Smooth muscle cell (in vitro differentiated cells): Measurements from ENCODE around the gene PPP1R3D. TPM values are rescaled to one million over a fixed set of nuclear protein-coding genes. Genes with fewer than 3 reads are reported as not detected.

ENCODE experiments used
- DNase-seq: peaks from one replicate; lab custom pipeline; 2025; ENCODE audit not compliant: unreplicated experiment; lab: John Stamatoyannopoulos, UW
- H2AFZ ChIP-seq: fragments of 200-600 bp; sonication (generic); 2 replicates; pipeline ENCODE4 v1.6.0; 2016; ENCODE audit warnings: antibody characterized with exemption, low read depth, mild to moderate bottlenecking
- H3F3A ChIP-seq: fragments of 200-600 bp; sonication (generic); 2 replicates; pipeline ENCODE4 v1.6.0; 2017; ENCODE audit warnings: antibody characterized with exemption, low read depth
- H3K27ac ChIP-seq: fragments of 200-600 bp; sonication (generic); 2 replicates; pipeline ENCODE4 v1.5.1; 2016; ENCODE audit warnings: low read depth, mild to moderate bottlenecking
- H3K27me3 ChIP-seq: fragments of 200-600 bp; sonication (generic); 2 replicates; pipeline ENCODE4 v1.6.1; 2016; ENCODE audit warnings: low read depth, mild to moderate bottlenecking
- H3K36me3 ChIP-seq: fragments of 200-600 bp; sonication (generic); 2 replicates; pipeline ENCODE4 v1.5.1; 2016; ENCODE audit warnings: low read depth
- H3K4me1 ChIP-seq: fragments of 200-600 bp; sonication (generic); 2 replicates; pipeline ENCODE4 v1.5.1; 2016; ENCODE audit warnings: low read depth
- H3K4me2 ChIP-seq: fragments of 200-600 bp; sonication (generic); 2 replicates; pipeline ENCODE4 v1.6.0; 2016; ENCODE audit warnings: mild to moderate bottlenecking
- H3K4me3 ChIP-seq: fragments of 200-600 bp; sonication (generic); 2 replicates; pipeline ENCODE4 v1.5.1; 2016; ENCODE audit warnings: mild to moderate bottlenecking
- H3K79me2 ChIP-seq: fragments of 200-600 bp; sonication (generic); 2 replicates; pipeline ENCODE4 v1.6.0; 2016; ENCODE audit warnings: low read depth, mild to moderate bottlenecking
- H3K9ac ChIP-seq: fragments of 200-600 bp; sonication (generic); 2 replicates; pipeline ENCODE4 v1.6.0; 2016; ENCODE audit warnings: low read depth
- H3K9me3 ChIP-seq: fragments of 200-600 bp; sonication (generic); replicated peaks from 2 replicates; pipeline ENCODE4 v1.5.1; 2016; ENCODE audit warnings: low read depth
- H4K20me1 ChIP-seq: fragments of 200-600 bp; sonication (generic); 2 replicates; pipeline ENCODE4 v1.6.0; 2016; ENCODE audit warnings: low read depth
- CTCF ChIP-seq: fragments of 200-600 bp; sonication (generic); IDR thresholded peaks from 2 replicates; pipeline ENCODE4 v1.5.1; 2017; ENCODE audit warnings: borderline replicate concordance, mild to moderate bottlenecking, antibody characterized with exemption; ENCODE audit not compliant: insufficient read depth, poor library complexity, severe bottlenecking
- WGBS: methylation state at CpG from one replicate; pipeline ENCODE4 v1.1.7; 2016; ENCODE audit warnings: low lambda C conversion rate; 5-methylcytosine and 5-hydroxymethylcytosine counted together
- polyA plus RNA-seq: library from polyadenylated mRNA; unstranded; fragments of >200 nt; fragmentation: Nextera tagmentation; extraction: Ambion mirVana; gene quantifications from 2 replicates; pipeline ENCODE4 v1.2.1, GENCODE V29; 2016
- total RNA-seq: library from RNA; depleted of rRNA; stranded (reverse); fragments of >200 nt; gene quantifications from 2 replicates; pipeline ENCODE4 v1.2.3, GENCODE V29; 2014

PPP1R3D gene
- total and polyA plus RNA-seq, 2 experiments from 2014 or later = 1.9 to 5.1 TPM

- no peak for DNase-seq
- Histone ChIP-seq H3K4me2 (no peak overlapping the region), H3K79me2 (no peaks in the 10 kb centered on the region), H3K4me1 (no peaks in the 10 kb centered on the region), H3K36me3 (no peaks in the 10 kb centered on the region), H4K20me1 (no peaks in the 10 kb centered on the region), H3F3A (no peaks in the 10 kb centered on the region), H3K9me3 (no peaks in the 10 kb centered on the region), H3K4me3 (no peak overlapping the region), H3K9ac (no peak overlapping the region), H3K27me3 (no peaks in the 10 kb centered on the region), H2AFZ (no peak overlapping the region), H3K27ac (no peak overlapping the region)
- TF ChIP-seq CTCF = no peak
- 87% methylated on average over 3 of the region's 3 CpGs for WGBS
These were observed 45.8 kb upstream of the PPP1R3D start for GRCh38 chr20:59985864-59986263.

DNA sequence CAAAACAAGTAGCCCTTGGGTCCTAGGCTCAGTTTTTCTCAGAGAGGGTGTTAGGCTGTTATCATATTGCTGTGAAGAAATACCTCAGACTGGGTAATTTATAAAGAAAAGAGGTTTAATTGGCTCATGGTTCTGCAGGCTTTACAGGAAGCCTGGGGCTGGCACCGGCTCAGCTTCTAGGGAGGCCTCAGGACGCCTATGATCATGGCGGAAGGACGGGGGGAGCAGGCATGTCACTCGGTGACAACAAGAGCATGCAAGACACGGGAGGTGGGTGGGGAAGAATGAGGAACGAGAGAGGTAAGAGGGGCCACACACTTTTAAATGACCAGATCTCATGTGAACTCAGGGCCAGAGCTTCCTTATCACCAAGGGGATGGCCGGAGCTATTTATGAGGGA is 45.1 kb upstream of the PPP1R3D start:
- 86% methylated on average over 8 of the region's 8 CpGs for WGBS
- no peak for DNase-seq

GRCh38 chr20:59984541-59984940 is 44.4 kb upstream of the PPP1R3D start:
- H3K4me1 ChIP-seq = no peaks in the 10 kb centered on the region
- H3F3A ChIP-seq = no peaks in the 10 kb centered on the region
- H3K27me3 ChIP-seq = no peaks in the 10 kb centered on the region
- H3K79me2 ChIP-seq = no peaks in the 10 kb centered on the region
- H3K9me3 ChIP-seq = no peaks in the 10 kb centered on the region
- no peak overlapping the region for H2AFZ ChIP-seq
- 92% methylated on average over 4 of the region's 4 CpGs for WGBS
- H3K4me2 ChIP-seq = no peak overlapping the region
- no peaks in the 10 kb centered on the region for H4K20me1 ChIP-seq
- H3K27ac ChIP-seq = no peak overlapping the region
- no peaks in the 10 kb centered on the region for H3K36me3 ChIP-seq
- TF ChIP-seq CTCF = no peak
- H3K9ac ChIP-seq = no peak overlapping the region
- no peak for DNase-seq
- no peak overlapping the region for H3K4me3 ChIP-seq

More for the DNA sequence above, 45.1 kb upstream of the PPP1R3D start:
- H3K27me3 ChIP-seq = no peaks in the 10 kb centered on the region
- no peak overlapping the region for H3K27ac ChIP-seq
- H4K20me1 ChIP-seq = no peaks in the 10 kb centered on the region
- H3K4me3 ChIP-seq = no peak overlapping the region
- no peaks in the 10 kb centered on the region for H3K79me2 ChIP-seq
- no peaks in the 10 kb centered on the region for H3K9me3 ChIP-seq
- no peak for TF ChIP-seq CTCF
- H3K4me2 ChIP-seq = no peak overlapping the region
- H3K9ac ChIP-seq = no peak overlapping the region
- no peaks in the 10 kb centered on the region for H3K36me3 ChIP-seq
- H2AFZ ChIP-seq = no peak overlapping the region
- no peaks in the 10 kb centered on the region for H3F3A ChIP-seq
- H3K4me1 ChIP-seq = no peaks in the 10 kb centered on the region

- TF ChIP-seq CTCF = no peak
- DNase-seq = no peak
- WGBS = 95% methylated on average over 9 of the region's 9 CpGs
These were observed 43.0 kb upstream of the PPP1R3D start for GRCh38 chr20:59983076-59983475.

More at GRCh38 chr20:59983076-59983475, 43.0 kb upstream of the PPP1R3D start:
- H3K27me3 ChIP-seq = no peaks in the 10 kb centered on the region
- H3K36me3 ChIP-seq = no peaks in the 10 kb centered on the region
- H2AFZ ChIP-seq = no peak overlapping the region
- no peaks in the 10 kb centered on the region for H3K9me3 ChIP-seq
- no peaks in the 10 kb centered on the region for H3F3A ChIP-seq
- H3K4me1 ChIP-seq = no peaks in the 10 kb centered on the region
- no peak overlapping the region for H3K9ac ChIP-seq
- no peaks in the 10 kb centered on the region for H4K20me1 ChIP-seq
- H3K4me3 ChIP-seq = no peak overlapping the region
- no peak overlapping the region for H3K4me2 ChIP-seq
- H3K79me2 ChIP-seq = no peaks in the 10 kb centered on the region
- H3K27ac ChIP-seq = no peak overlapping the region
